GM23248 (cell line): Measurements from ENCODE around the gene LINC00237.

Source experiments
- EZH2 ChIP-seq: fragments of 200-600 bp; sonication (generic); IDR thresholded peaks from 2 replicates; pipeline ENCODE4 v1.6.1; 2018; ENCODE audit warnings: antibody characterized with exemption, mild to moderate bottlenecking; ENCODE audit not compliant: insufficient read depth, poor library complexity, severe bottlenecking
- EZH2phosphoT487 ChIP-seq: fragments of 200-600 bp; sonication (generic); IDR thresholded peaks from 2 replicates; pipeline ENCODE4 v1.6.1; 2018; ENCODE audit warnings: antibody characterized with exemption, moderate library complexity, mild to moderate bottlenecking, low read depth; ENCODE audit not compliant: insufficient read depth

- TF ChIP-seq EZH2: no peak
- no peak for TF ChIP-seq EZH2phosphoT487
Observed at GRCh38 chr20:21089391-21089790, 16.8 kb downstream of the LINC00237 start.
